Activated T-cell treated with anti-CD3 and anti-CD28 coated beads for 4 hours (primary cell): ENCODE results near the gene GART.

Source experiments
- DNase-seq: peaks from one replicate; pipeline ENCODE4 v3.0.0-alpha.2; 2020

Gene GART

DNA sequence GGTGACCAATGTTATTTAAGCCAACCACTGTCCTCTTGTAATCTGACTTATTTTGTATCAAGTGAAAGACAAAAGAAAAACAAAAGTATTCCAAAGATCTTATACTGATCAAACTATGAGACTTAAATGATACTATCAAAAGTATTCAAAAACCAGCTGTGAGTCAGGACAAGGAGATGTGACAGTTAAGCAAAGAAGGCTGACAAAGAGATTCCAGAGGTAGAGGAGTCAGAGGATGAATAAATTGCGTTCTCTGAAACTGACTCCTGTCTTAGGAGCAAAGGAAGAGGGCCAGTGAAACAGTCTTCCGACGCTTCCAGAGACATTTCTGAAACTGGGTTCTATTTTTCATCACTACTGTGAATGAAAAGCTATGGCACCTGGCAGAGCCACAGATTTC is 83.1 kb downstream of the GART start:
- DNase-seq = no peak

DNA sequence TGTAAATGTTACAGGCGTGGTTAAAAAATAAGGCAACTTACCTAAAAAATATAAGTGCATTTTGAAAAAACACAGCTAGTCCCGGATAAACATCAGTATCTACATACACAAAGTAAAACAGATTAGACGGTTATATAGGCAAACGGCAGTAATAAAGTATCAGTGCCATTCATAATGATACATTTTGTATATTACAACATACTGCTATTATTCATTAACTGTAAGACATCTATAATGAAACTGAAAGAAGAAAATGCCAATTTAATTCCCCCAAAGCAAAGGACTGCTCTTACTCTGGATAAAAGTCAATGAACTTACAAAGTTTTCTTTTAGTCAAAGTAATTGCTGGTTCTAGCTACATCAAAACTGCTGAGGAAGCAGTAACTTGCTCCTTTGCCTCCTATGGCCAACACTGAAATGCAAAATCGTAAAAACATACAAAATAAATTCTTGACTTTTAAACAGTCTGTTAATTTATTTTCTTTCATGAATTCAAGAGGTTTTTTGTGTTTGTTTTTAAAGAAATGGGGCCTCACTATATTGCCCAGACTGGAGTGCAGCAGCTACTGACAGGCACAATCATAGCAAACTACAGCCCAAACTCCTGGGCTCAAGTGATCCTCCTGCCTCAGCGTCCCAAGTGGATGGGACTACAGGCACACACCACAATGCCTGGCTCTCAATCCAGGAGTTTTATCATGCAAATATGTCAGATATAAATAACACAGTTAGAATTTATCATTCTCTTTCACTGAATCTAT is 86.1 kb downstream of the GART start:
- no peak for DNase-seq
